ENCODE data around the gene VSIG10.

DNA sequence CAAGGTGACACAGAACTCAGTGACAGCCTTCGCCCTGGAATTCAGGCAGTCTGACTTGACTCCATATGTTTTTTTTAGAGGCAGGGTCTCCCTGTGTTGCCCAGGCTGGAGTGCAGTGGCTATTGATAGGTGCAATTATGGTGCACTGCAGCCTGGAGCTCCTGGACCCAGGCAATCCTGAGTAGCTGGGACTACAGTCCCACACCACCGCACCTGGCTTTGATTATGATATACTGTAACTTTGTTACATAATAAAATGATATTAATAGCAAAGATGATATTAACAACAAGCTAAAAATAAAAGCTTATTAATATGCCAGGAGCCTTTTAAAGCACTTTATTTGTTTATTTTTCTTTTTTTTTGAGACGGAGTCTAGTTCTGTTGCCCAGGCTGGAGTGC lies 9.8 kb downstream of the VSIG10 start:
- TF ChIP-seq, protein P1, sequence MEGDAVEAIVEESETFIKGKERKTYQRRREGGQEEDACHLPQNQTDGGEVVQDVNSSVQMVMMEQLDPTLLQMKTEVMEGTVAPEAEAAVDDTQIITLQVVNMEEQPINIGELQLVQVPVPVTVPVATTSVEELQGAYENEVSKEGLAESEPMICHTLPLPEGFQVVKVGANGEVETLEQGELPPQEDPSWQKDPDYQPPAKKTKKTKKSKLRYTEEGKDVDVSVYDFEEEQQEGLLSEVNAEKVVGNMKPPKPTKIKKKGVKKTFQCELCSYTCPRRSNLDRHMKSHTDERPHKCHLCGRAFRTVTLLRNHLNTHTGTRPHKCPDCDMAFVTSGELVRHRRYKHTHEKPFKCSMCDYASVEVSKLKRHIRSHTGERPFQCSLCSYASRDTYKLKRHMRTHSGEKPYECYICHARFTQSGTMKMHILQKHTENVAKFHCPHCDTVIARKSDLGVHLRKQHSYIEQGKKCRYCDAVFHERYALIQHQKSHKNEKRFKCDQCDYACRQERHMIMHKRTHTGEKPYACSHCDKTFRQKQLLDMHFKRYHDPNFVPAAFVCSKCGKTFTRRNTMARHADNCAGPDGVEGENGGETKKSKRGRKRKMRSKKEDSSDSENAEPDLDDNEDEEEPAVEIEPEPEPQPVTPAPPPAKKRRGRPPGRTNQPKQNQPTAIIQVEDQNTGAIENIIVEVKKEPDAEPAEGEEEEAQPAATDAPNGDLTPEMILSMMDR (IDR thresholded peaks at IDR 0.05) = no peak
- no peak for TF ChIP-seq POLR2A (IDR thresholded peaks at IDR 0.05)

All from right lobe of liver (tissue), 4 donors.